Astrocyte of the cerebellum (primary cell): ENCODE measurements around the gene EBF3.

Experiments used
- DNase-seq: peaks from one replicate; pipeline ENCODE4 v3.0.0-alpha.2; 2011; ENCODE audit warnings: low read depth
- H3K4me3 ChIP-seq: 2 replicates; pipeline ENCODE4 v1.5.1; 2011; ENCODE audit warnings: mild to moderate bottlenecking, low read depth, low read length, moderate library complexity
- in situ Hi-C: cut with HindIII; loops from 2 replicates; pipeline ENCODE4 v1.10.0; 2017; ENCODE audit warnings: low sequenced_read_pairs
- TF ChIP-seq, protein P1 (sequence below): IDR thresholded peaks from 2 replicates; pipeline ENCODE4 v1.5.1; 2012; ENCODE audit warnings: low read length, low read depth, moderate library complexity, mild to moderate bottlenecking; ENCODE audit errors: missing control alignments

EBF3 gene

DNA sequence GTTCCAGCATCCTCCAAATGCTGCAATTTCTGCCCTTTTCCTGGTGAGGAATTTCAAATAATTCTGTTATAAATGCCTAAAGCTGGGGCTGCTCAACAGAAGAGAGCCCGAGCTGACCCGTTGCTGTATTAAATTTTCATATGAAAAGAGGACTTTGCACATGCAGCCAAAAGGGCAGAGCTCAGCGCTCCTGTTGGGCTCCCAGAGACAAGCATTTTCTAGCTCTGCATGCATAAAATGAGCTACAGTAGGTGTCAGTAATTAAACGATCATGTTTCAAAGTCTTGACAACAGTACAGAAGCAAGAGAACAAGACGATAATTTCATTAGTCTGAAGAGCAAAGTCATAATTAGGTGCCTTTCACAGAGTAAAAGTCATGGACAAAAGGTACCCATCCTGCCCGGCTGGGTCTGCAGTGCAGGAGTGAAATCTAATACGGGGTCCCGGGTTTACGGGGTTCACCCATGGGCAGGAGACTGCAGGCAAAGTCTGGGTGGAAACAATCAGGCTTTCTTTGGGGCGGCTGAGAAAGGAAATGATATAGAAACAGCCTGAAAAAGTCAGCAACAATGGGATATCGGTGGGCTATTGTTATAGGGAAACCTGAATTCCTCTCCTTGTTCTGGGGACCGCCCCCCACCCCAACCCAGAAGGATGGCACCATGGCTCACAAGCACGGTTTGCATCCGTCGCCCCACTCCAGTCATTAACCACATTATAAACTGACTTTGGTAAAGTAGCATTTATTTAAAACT is 66.0 kb downstream of the EBF3 start:
- H3K4me3 ChIP-seq = no peak overlapping the region
- TF ChIP-seq, protein P1, sequence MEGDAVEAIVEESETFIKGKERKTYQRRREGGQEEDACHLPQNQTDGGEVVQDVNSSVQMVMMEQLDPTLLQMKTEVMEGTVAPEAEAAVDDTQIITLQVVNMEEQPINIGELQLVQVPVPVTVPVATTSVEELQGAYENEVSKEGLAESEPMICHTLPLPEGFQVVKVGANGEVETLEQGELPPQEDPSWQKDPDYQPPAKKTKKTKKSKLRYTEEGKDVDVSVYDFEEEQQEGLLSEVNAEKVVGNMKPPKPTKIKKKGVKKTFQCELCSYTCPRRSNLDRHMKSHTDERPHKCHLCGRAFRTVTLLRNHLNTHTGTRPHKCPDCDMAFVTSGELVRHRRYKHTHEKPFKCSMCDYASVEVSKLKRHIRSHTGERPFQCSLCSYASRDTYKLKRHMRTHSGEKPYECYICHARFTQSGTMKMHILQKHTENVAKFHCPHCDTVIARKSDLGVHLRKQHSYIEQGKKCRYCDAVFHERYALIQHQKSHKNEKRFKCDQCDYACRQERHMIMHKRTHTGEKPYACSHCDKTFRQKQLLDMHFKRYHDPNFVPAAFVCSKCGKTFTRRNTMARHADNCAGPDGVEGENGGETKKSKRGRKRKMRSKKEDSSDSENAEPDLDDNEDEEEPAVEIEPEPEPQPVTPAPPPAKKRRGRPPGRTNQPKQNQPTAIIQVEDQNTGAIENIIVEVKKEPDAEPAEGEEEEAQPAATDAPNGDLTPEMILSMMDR = no peak
- DNase-seq = no peak
- in situ Hi-C loops = no loop called here

GRCh38 chr10:129896860-129897200 is 67.2 kb downstream of the EBF3 start:
- no peak overlapping the region for H3K4me3 ChIP-seq
- TF ChIP-seq, protein P1 = no peak
- DNase-seq = no peak
- in situ Hi-C loops = no loop called here

GRCh38 chr10:129896136-129896859 is 67.8 kb downstream of the EBF3 start:
- TF ChIP-seq, protein P1 = no peak
- H3K4me3 ChIP-seq = no peak overlapping the region
- in situ Hi-C loops = no loop called here
- no peak for DNase-seq

GRCh38 chr10:129895811-129896135 is 68.3 kb downstream of the EBF3 start:
- H3K4me3 ChIP-seq = no peak overlapping the region
- DNase-seq = no peak
- in situ Hi-C loops = no loop called here
- TF ChIP-seq, protein P1 = no peak

GRCh38 chr10:129894698-129895097 is 69.4 kb downstream of the EBF3 start:
- no peak for DNase-seq
- TF ChIP-seq, protein P1 = no peak

GRCh38 chr10:129893104-129894089 is 70.7 kb downstream of the EBF3 start:
- TF ChIP-seq, protein P1 = no peak
- no peak for DNase-seq
- no peak overlapping the region for H3K4me3 ChIP-seq
- in situ Hi-C loops = no loop called here

More at GRCh38 chr10:129894698-129895097, 69.4 kb downstream of the EBF3 start:
- in situ Hi-C loops = no loop called here
- no peak overlapping the region for H3K4me3 ChIP-seq
